HUES48 (cell line): ENCODE measurements around the gene SECTM1.

Source experiments
- H3K27ac ChIP-seq: one replicate; pipeline ENCODE4 v1.7.0; 2013; ENCODE audit warnings: low read depth, low read length, inconsistent platforms
- H3K27me3 ChIP-seq: 2 replicates; pipeline ENCODE4 v1.6.1; 2013; ENCODE audit warnings: mild to moderate bottlenecking, low read length; ENCODE audit not compliant: control insufficient read depth, insufficient read depth
- H3K36me3 ChIP-seq: 2 replicates; pipeline ENCODE4 v1.6.1; 2013; ENCODE audit warnings: low read length; ENCODE audit not compliant: control insufficient read depth, insufficient read depth
- H3K4me1 ChIP-seq: 2 replicates; pipeline ENCODE4 v1.6.1; 2013; ENCODE audit warnings: mild to moderate bottlenecking, low read length; ENCODE audit not compliant: control insufficient read depth, insufficient read depth
- H3K4me3 ChIP-seq: 2 replicates; pipeline ENCODE4 v1.5.1; 2013; ENCODE audit warnings: mild to moderate bottlenecking, low read depth, low read length
- H3K9ac ChIP-seq: 2 replicates; pipeline ENCODE4 v1.6.1; 2013; ENCODE audit warnings: mild to moderate bottlenecking, low read depth, low read length, moderate library complexity
- H3K9me3 ChIP-seq: 2 replicates; pipeline ENCODE4 v1.6.1; 2013; ENCODE audit warnings: low read length; ENCODE audit not compliant: control insufficient read depth, insufficient read depth

The SECTM1 gene

GRCh38 chr17:82304826-82305726 is 28.5 kb downstream of the SECTM1 start:
- Histone ChIP-seq H3K36me3 (no peaks in the 10 kb centered on the region), H3K9ac (no peak overlapping the region), H3K27me3 (no peaks in the 10 kb centered on the region), H3K27ac (no peak overlapping the region), H3K9me3 (no peaks in the 10 kb centered on the region), H3K4me1 (no peaks in the 10 kb centered on the region), H3K4me3 (no peak overlapping the region)

GRCh38 chr17:82303944-82304808 is 29.4 kb downstream of the SECTM1 start:
- Histone ChIP-seq H3K27me3 (no peaks in the 10 kb centered on the region), H3K36me3 (no peaks in the 10 kb centered on the region), H3K9me3 (no peaks in the 10 kb centered on the region), H3K27ac (no peak overlapping the region), H3K4me3 (no peak overlapping the region), H3K9ac (no peak overlapping the region), H3K4me1 (no peaks in the 10 kb centered on the region)

- no peak overlapping the region for H3K9ac ChIP-seq
- H3K4me3 ChIP-seq, result no peak overlapping the region
- no peaks in the 10 kb centered on the region for H3K27me3 ChIP-seq
- no peaks in the 10 kb centered on the region for H3K9me3 ChIP-seq
- no peaks in the 10 kb centered on the region for H3K4me1 ChIP-seq
- no peak overlapping the region for H3K27ac ChIP-seq
- no peaks in the 10 kb centered on the region for H3K36me3 ChIP-seq
Observed at GRCh38 chr17:82302991-82303943, 30.3 kb downstream of the SECTM1 start.

- no peak overlapping the region for H3K4me3 ChIP-seq
- no peaks in the 10 kb centered on the region for H3K9me3 ChIP-seq
- no peaks in the 10 kb centered on the region for H3K36me3 ChIP-seq
- H3K27ac ChIP-seq, result no peak overlapping the region
- no peak overlapping the region for H3K9ac ChIP-seq
- H3K4me1 ChIP-seq, result no peaks in the 10 kb centered on the region
- no peaks in the 10 kb centered on the region for H3K27me3 ChIP-seq
Observed at GRCh38 chr17:82302568-82302963, 31.0 kb downstream of the SECTM1 start.

GRCh38 chr17:82301916-82302567 is 31.5 kb downstream of the SECTM1 start:
- Histone ChIP-seq H3K4me3 (no peak overlapping the region), H3K9ac (no peak overlapping the region), H3K27ac (no peak overlapping the region)

GRCh38 chr17:82301300-82301915 is 32.2 kb downstream of the SECTM1 start:
- H3K9ac ChIP-seq, result no peak overlapping the region
- H3K36me3 ChIP-seq, result no peaks in the 10 kb centered on the region
- H3K27ac ChIP-seq, result no peak overlapping the region
- H3K9me3 ChIP-seq, result no peaks in the 10 kb centered on the region
- no peaks in the 10 kb centered on the region for H3K4me1 ChIP-seq
- no peaks in the 10 kb centered on the region for H3K27me3 ChIP-seq
- no peak overlapping the region for H3K4me3 ChIP-seq

More at GRCh38 chr17:82301916-82302567, 31.5 kb downstream of the SECTM1 start:
- H3K4me1 ChIP-seq, result no peaks in the 10 kb centered on the region
- H3K36me3 ChIP-seq, result no peaks in the 10 kb centered on the region
- no peaks in the 10 kb centered on the region for H3K27me3 ChIP-seq
- H3K9me3 ChIP-seq, result no peaks in the 10 kb centered on the region

GRCh38 chr17:82300707-82301270 is 32.8 kb downstream of the SECTM1 start:
- no peak overlapping the region for H3K27ac ChIP-seq
- no peaks in the 10 kb centered on the region for H3K27me3 ChIP-seq
- H3K4me3 ChIP-seq, result no peak overlapping the region
- H3K9ac ChIP-seq, result no peak overlapping the region
- no peaks in the 10 kb centered on the region for H3K4me1 ChIP-seq
- H3K9me3 ChIP-seq, result no peaks in the 10 kb centered on the region
- H3K36me3 ChIP-seq, result no peaks in the 10 kb centered on the region

- Histone ChIP-seq H3K36me3 (no peaks in the 10 kb centered on the region), H3K27ac (no peak overlapping the region), H3K9ac (no peak overlapping the region), H3K27me3 (no peaks in the 10 kb centered on the region), H3K4me1 (no peaks in the 10 kb centered on the region), H3K4me3 (no peak overlapping the region), H3K9me3 (no peaks in the 10 kb centered on the region)
Observed at GRCh38 chr17:82300228-82300627, 33.3 kb downstream of the SECTM1 start.

GRCh38 chr17:82299452-82299851 is 34.1 kb downstream of the SECTM1 start:
- H3K9me3 ChIP-seq, result no peaks in the 10 kb centered on the region
- no peak overlapping the region for H3K4me3 ChIP-seq
- H3K4me1 ChIP-seq, result no peaks in the 10 kb centered on the region
- H3K27ac ChIP-seq, result no peak overlapping the region
- H3K36me3 ChIP-seq, result no peaks in the 10 kb centered on the region
- H3K9ac ChIP-seq, result no peak overlapping the region
- H3K27me3 ChIP-seq, result no peaks in the 10 kb centered on the region
